Sigmoid colon (tissue), 4 donors: ENCODE results near the gene HOMER2.

ENCODE experiments used
- CTCF ChIP-seq, 4 experiments: fragments of 450-650 bp in 3 of 4; fragments of 200-600 bp in 1 of 4; IDR thresholded peaks; one replicate each; pipeline ENCODE4 v1.5.1; 2016 to 2019; ENCODE audit warnings: antibody characterized with exemption in 4 of 4, mild to moderate bottlenecking in 3 of 4, moderate library complexity in 2 of 4
- POLR2A ChIP-seq, 2 donors: fragments of 450-650 bp; IDR thresholded peaks; one replicate each; pipeline ENCODE4 v1.6.1; 2016; ENCODE audit warnings: antibody characterized with exemption in 2 of 2, mild to moderate bottlenecking in 2 of 2, moderate library complexity in 2 of 2
- POLR2AphosphoS5 ChIP-seq, 4 donors: sonication (generic); formaldehyde crosslinking; IDR thresholded peaks; one replicate each; pipeline ENCODE4 v1.6.1; 2017; ENCODE audit warnings: antibody characterized with exemption in 4 of 4

- TF ChIP-seq CTCF (IDR thresholded peaks at IDR 0.05) (no peak), POLR2A (IDR thresholded peaks at IDR 0.05) (no peak), POLR2AphosphoS5 (IDR thresholded peaks at IDR 0.05) (no peak)
Observed at GRCh38 chr15:82945326-82945725, 7.2 kb downstream of the HOMER2 start.
